WI38 (cell line): ENCODE measurements around the gene UBXN1.

Experiments used
- H3K4me3 ChIP-seq: 2 replicates; pipeline ENCODE4 v1.5.1; 2011; ENCODE audit warnings: low read depth, mild to moderate bottlenecking, control low read depth, low read length
- TF ChIP-seq, protein P1 (sequence below): IDR thresholded peaks from 2 replicates; pipeline ENCODE4 v1.5.1; 2012; ENCODE audit warnings: low read depth, mild to moderate bottlenecking, control low read depth, low read length

Gene UBXN1

DNA sequence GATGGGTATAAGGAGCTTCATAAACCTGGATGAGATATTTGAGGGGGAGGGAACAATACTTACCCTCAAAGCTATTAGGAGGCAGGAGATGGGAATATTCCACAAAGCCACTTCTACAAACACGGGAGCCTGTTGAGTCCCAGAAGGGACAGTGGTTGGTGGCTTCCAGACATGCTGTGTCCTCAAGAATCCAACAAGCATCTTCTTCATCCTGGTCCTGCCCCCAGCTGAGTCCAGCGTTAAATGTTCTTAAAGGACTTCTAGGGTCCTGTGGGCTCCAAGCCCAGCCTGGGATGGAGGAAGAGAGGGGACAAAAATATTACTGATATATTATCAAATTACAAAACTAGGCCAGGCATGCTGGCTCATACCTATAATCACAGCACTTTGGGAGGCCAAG, 11.4 kb downstream of the UBXN1 start:
- no peak overlapping the region for H3K4me3 ChIP-seq

DNA sequence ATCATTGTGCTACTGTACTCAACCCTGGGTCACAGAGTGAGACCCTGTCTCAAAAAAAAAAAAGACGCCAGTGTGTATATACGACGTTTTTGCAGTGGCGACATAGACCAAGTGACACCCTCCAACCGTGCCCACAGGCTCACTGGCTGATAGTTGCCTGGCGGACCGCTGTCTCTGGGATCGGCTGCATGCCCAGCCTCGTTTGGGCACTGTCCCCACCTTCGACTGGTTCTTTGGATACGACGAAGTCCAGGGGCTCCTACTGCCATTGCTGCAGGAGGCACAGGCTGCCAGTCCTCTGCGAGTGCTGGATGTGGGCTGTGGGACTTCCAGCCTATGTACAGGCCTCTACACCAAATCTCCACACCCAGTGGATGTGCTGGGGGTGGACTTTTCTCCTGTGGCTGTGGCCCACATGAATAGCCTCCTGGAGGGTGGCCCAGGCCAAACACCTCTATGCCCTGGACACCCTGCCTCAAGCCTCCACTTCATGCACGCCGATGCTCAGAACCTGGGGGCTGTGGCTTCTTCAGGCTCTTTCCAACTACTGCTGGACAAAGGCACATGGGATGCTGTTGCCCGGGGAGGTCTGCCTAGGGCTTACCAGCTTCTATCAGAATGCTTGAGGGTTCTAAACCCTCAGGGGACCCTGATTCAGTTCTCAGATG, 12.5 kb downstream of the UBXN1 start:
- TF ChIP-seq, protein P1, sequence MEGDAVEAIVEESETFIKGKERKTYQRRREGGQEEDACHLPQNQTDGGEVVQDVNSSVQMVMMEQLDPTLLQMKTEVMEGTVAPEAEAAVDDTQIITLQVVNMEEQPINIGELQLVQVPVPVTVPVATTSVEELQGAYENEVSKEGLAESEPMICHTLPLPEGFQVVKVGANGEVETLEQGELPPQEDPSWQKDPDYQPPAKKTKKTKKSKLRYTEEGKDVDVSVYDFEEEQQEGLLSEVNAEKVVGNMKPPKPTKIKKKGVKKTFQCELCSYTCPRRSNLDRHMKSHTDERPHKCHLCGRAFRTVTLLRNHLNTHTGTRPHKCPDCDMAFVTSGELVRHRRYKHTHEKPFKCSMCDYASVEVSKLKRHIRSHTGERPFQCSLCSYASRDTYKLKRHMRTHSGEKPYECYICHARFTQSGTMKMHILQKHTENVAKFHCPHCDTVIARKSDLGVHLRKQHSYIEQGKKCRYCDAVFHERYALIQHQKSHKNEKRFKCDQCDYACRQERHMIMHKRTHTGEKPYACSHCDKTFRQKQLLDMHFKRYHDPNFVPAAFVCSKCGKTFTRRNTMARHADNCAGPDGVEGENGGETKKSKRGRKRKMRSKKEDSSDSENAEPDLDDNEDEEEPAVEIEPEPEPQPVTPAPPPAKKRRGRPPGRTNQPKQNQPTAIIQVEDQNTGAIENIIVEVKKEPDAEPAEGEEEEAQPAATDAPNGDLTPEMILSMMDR, result no peak
- peak overlapping the region; percentile 89 for H3K4me3 ChIP-seq

More for the DNA sequence above, 11.4 kb downstream of the UBXN1 start:
- TF ChIP-seq, protein P1, result no peak

DNA sequence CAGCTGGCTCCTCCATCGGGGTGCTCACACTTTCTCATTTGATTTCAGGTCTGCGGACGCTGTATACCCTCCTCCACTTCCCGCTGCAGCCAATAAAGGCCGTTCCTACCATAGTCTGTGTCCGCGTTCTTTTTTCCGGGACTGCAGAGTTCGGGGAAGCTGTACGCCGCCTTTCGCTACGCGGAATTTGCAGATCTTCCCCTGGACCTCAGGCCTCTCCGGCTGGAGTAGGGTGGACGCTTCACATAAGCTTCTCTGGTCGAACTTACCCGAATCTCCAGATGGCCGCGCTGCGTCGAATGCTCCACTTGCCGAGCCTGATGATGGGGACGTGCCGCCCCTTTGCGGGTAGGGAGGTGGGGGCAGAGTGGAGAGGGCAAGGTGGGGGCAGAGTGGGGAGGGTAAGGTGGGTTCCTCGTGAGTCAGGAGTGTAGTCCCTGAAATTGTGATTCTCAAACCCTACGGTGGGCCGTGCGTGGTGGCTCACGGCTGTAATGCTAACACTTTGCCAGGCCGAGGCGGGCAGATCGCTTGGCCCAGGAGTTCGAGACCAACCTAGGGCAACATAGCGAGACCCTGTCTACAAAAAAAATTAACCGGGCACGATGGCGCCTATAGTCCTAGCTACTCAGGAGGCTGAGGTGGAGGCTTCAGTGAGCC, 13.1 kb downstream of the UBXN1 start:
- TF ChIP-seq, protein P1, result no peak
- H3K4me3 ChIP-seq, result peak overlapping the region; percentile 89

DNA sequence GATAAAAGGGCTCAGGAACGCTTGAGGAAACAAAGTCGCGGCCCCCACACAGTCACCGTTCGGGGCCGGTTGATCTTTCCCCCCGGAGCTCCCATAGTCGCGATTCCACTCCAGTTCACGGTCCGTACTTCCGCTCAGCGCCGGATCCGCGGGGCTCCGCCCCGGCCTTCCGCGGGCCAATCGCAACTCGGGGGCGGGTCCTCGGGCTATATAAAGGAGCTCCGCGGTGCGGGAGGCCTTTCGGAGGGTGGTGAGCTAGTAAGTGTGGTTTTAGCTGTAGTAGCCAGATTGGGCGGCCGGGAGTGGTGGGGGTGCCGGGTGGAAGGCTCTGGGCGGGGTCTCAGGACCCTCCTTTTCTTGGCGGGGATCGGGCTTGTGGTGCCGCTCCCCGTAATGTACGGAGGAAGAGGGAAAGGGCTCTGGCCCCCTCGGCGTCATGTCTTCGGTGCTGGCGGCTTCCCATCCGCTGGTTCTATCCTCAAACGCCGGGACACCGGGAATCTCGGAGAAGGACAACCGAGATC, 13.7 kb downstream of the UBXN1 start, which contains the start of the genes C11orf98 and CSKMT:
Gene C11orf98 (minus strand): TSS at position 136 of the 524 bp plus-strand sequence. CDS start 41 bp downstream, at position 95.
Gene CSKMT (plus strand): TSS at position 238 of the 524 bp plus-strand sequence. CDS start 568 bp downstream, outside the sequence.
- peak within 1 kb of the TSS; percentile 89 for H3K4me3 ChIP-seq
- TF ChIP-seq, protein P1, result no peak

DNA sequence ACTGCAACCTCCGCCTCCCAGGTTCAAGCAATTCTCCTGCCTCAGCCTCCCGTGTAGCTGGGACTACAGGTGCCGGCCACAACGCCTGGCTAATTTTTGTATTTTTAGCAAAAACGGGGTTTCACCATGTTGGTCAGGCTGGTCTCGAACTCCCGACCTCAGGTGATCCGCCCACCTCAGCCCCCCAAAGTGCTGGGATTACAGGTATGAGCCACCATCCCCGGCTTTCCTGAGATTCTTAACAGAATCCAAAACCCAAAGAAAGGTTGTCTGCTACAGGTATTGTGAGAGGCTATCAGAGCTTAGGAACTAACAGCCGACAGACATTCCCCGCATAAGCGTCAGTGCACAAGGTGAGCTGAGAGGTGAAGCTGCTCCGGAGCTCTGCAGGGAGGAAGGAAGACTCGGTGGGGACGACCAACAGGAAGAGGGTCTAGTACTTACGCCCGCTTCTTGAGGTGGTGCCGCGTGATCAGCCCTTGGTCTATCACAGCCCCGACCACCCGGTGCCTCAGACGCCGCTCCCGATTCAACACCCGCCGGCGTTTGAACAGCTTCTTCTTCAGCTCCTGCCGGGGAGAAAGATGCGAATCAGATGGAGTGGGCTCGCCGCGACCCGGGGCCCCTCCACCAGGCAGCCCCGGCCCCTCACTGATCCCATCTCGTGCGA, 14.3 kb downstream of the UBXN1 start:
- H3K4me3 ChIP-seq, result peak overlapping the region; percentile 89

DNA sequence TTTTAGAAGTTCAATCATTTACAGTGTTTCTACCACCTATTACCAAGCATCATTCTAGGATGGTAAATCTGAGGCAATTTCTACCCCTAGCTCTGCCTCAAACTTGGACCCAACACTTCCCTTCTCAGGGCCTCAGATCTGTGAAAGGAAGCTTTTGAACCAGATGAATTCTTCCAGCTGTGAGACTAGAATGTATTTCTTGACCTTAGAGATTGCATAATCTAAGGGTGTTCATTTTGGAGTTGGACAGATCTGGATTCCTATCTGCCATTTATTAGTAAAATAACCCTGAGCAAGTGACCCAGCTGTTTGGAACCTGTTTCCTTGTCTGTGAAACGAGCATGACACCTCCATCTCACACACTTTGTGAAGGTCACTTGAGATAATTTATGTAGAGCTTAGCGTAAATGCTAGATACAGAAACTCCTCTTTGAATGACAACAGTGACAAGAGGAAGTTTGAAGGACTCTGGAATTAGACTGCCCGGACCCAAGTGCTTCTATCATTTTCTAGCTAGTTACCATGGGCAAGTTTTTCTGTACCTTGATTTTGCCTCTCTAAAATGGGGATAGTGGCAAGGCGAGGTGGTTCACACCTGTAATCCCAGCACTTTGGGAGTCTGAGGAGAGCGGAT, 22.0 kb downstream of the UBXN1 start:
- TF ChIP-seq, protein P1, result no peak
- no peak overlapping the region for H3K4me3 ChIP-seq

More for the DNA sequence above, 14.3 kb downstream of the UBXN1 start:
- TF ChIP-seq, protein P1, result no peak
